ENCODE results near the gene CHMP1A.

Gene CHMP1A

GRCh38 chr16:89595330-89596060 is 62.0 kb downstream of the CHMP1A start:
- no peak for DNase-seq (ENCODE audit: low spot score)
- in situ Hi-C loops (cut with MboI; ENCODE audit: low sequenced_read_pairs, unreplicated experiment) = no loop called here
- no peak for TF ChIP-seq CTCF (IDR thresholded peaks at IDR 0.05; ENCODE audit: borderline replicate concordance, control extremely low read depth, extremely low read depth, insufficient read depth, missing control alignments)
